GM21390 (cell line): ENCODE data around the gene IDH1.
"Not testable (repeated sequence)": the region's sequence is repeated elsewhere in the genome, so short reads cannot be mapped to it uniquely, and the experiment has no call there.

ENCODE experiments used
- ATAC-seq: cut with Tn5 transposase; IDR thresholded peaks from one replicate; pipeline ENCODE4 v1.9.1; 2021; ENCODE audit not compliant: unreplicated experiment

The IDH1 gene

DNA sequence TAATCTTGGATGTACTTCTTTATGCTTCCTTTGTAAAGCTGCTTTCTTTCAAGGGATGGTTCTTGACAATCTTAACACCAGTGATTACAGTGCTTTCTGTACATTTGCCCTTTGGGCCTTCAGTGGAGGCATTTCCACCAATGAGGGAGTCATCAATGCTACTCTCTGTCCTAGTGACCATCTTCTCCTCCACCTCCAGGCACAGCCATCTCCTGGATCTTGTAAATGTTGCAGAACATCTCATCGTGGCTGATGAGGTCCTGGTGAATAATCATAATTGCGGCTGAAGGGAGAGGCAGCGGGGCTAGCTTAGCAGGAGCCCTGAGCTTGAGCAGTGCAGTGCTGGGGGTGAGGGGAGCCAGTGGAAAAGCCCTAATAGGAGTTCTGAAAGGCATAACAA, 32.5 kb downstream of the IDH1 start:
- no peak for ATAC-seq

DNA sequence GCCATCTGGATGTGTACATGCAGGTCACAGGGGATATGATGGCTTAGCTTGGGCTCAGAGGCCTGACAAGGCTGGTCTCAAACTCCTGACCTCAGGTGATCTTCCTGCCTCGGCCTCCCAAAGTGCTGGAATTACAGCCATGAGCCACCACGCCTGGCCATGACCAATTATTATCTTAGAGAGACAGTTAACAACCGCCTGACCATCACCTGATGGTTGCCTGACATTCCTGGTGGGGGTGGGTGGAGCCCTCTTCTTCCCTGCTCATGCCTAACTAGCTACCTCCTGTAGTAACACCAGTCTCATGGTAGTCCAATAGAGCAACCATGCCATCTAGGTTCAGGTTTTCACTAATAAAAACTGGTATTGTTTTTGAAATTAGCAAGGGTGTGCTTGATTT, 33.0 kb downstream of the IDH1 start:
- not testable (repeated sequence) for ATAC-seq

- no peak for ATAC-seq
Observed at GRCh38 chr2:208210688-208211451, 44.0 kb downstream of the IDH1 start.

GRCh38 chr2:208208335-208209085, 46.4 kb downstream of the IDH1 start:
- ATAC-seq, result no peak

- ATAC-seq, result no peak
Observed at GRCh38 chr2:208207769-208208168, 47.1 kb downstream of the IDH1 start.

GRCh38 chr2:208204166-208204565, 50.7 kb downstream of the IDH1 start:
- ATAC-seq, result no peak

DNA sequence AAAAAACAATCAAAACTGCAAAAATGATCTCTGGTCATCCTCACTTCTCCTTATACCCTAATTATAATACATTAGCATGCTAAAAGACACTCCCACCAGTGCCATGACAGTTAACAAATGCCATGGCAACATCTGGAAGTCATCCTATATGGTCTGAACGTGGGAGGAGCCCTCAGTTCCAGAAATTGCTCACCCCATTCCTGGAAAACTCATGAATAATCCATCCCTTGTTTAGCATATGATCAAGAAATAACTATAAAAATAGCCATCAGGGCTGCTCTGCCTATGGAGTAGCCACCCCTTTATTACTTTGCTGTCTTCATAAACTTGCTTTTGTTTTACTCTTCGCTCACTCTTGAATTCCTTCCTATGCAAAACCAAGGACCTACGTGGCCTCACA, 59.3 kb downstream of the IDH1 start:
- ATAC-seq, result no peak

DNA sequence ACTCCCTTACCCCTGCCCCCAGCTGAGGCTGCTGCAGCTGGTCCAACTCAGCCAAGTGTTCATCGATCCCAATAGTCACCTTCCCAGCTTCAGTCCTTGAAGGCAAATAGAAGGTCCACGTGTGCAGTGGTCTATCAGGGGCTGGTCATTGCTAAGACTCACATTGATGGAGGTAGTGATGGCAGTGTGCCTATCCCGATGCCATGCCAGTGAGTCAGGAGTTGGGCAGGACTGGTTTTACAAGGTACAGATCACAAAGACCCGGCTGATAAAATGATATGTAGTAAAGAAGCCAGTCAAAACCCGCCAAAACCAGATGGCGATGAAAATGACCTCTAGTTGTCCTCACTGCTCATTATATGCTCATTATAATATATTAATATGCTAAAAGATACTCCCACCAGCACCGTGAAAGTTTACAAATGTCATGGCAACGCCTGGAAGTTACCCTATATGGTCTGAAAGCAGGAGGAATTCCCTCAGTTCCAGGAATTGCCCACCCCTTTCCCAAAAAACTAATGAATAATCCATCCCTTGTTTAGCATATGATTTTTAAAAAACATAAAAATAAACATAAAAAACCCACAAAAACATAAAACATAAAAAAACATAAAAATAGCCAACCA, 62.1 kb downstream of the IDH1 start:
- no peak for ATAC-seq

GRCh38 chr2:208189810-208190503, 64.9 kb downstream of the IDH1 start, which contains the start of gene C2orf80:
C2orf80 (minus strand) TSS chr2:208190030; CDS start chr2:208186986, 3,044 bp downstream.
- ATAC-seq, result no peak

- no peak for ATAC-seq
Observed at GRCh38 chr2:208189069-208189809, 65.6 kb downstream of the IDH1 start.

DNA sequence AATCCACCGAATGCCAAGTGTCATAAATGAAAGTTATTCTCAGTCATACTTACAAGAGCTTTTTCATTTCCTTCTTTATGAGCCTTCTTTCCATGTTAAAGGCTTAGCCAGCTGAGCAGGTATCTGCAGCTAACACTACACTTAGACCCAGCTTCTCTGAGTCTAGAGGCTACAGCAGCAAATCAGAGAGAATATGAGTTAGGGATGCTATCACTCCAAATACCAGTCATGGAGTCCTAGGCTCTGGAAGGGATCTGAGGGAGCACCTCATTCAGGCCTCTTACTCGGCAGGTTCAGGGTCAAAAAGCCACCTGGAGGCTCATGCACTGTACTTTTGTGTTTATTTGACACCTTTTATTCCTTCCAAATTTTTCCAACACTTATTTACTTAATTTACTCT, 68.0 kb downstream of the IDH1 start:
- no peak for ATAC-seq

DNA sequence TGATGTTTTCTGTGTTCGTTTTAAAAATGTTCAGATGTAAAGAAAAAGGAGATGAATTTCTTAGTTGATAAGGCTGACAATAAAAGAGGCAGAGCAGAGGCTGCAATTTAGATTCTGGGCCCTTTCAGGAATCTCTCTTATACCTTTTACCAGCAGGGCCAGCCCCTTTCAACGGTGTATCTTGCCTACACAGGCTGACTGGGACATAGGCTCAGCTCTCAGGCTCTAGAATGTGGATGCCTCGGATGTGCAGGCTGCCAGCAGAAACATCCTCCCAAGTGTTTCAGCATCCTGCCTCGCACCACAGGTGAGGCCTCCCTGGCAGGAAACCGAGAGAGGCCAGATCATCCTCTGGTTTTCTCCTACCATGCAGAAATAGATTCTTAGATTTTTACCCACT, 68.4 kb downstream of the IDH1 start:
- no peak for ATAC-seq
